Astrocyte (in vitro differentiated cells and primary cell): ENCODE results near the gene DNAAF1. TPM values are rescaled to one million over a fixed set of nuclear protein-coding genes. Genes with fewer than 3 reads are reported as not detected.

ENCODE experiments used
- DNase-seq: peaks from one replicate; pipeline ENCODE4 v3.0.0-alpha.2; 2010; ENCODE audit warnings: low read depth
- FAIRE-seq: peaks from 2 replicates; lab custom pipeline; 2011; peaks lifted over from hg19 to GRCh38; lab: Jason Lieb, UNC
- H2AFZ ChIP-seq: 2 replicates; pipeline ENCODE4 v1.6.0; 2012; ENCODE audit warnings: low read depth, low read length, inconsistent platforms
- H3K27ac ChIP-seq: 2 replicates; pipeline ENCODE4 v1.5.1; 2011; ENCODE audit warnings: low read depth, low read length, inconsistent platforms
- H3K27me3 ChIP-seq: 2 replicates; pipeline ENCODE4 v1.6.0; 2011; ENCODE audit warnings: low read length, inconsistent platforms; ENCODE audit not compliant: insufficient read depth
- H3K36me3 ChIP-seq: 2 replicates; pipeline ENCODE4 v1.5.1; 2011; ENCODE audit warnings: low read length, inconsistent platforms; ENCODE audit not compliant: insufficient read depth
- H3K4me1 ChIP-seq: 2 replicates; pipeline ENCODE4 v1.5.1; 2011; ENCODE audit warnings: low read length, inconsistent platforms; ENCODE audit not compliant: insufficient read depth
- H3K4me2 ChIP-seq: 2 replicates; pipeline ENCODE4 v1.6.0; 2012; ENCODE audit warnings: low read length, inconsistent platforms
- H3K4me3 ChIP-seq: 2 replicates; pipeline ENCODE4 v1.5.1; 2011; ENCODE audit warnings: low read depth, mild to moderate bottlenecking, low read length, inconsistent platforms; ENCODE audit not compliant: insufficient read depth
- H3K79me2 ChIP-seq: 2 replicates; pipeline ENCODE4 v1.6.0; 2012; ENCODE audit warnings: mild to moderate bottlenecking, low read length, inconsistent platforms; ENCODE audit not compliant: insufficient read depth
- H3K9ac ChIP-seq: 2 replicates; pipeline ENCODE4 v1.6.0; 2012; ENCODE audit warnings: mild to moderate bottlenecking, low read length, inconsistent platforms
- H3K9me3 ChIP-seq: 2 replicates; pipeline ENCODE4 v1.5.1; 2012; ENCODE audit warnings: low read depth, mild to moderate bottlenecking, low read length, inconsistent platforms; ENCODE audit not compliant: insufficient read depth
- H4K20me1 ChIP-seq: 2 replicates; pipeline ENCODE4 v1.6.0; 2012; ENCODE audit warnings: low read length, inconsistent platforms; ENCODE audit not compliant: insufficient read depth
- H3K27ac Mint-ChIP-seq: one replicate; pipeline ENCODE4 v1.8.0; 2021; ENCODE audit warnings: mild to moderate bottlenecking, mixed read lengths; ENCODE audit not compliant: unreplicated experiment
- H3K27me3 Mint-ChIP-seq: one replicate; pipeline ENCODE4 v1.8.0; 2021; ENCODE audit warnings: low read depth, mixed read lengths; ENCODE audit not compliant: unreplicated experiment
- H3K36me3 Mint-ChIP-seq: one replicate; pipeline ENCODE4 v1.8.0; 2021; ENCODE audit warnings: low read depth, mixed read lengths; ENCODE audit not compliant: unreplicated experiment
- H3K4me1 Mint-ChIP-seq: one replicate; pipeline ENCODE4 v1.8.0; 2021; ENCODE audit warnings: low read depth, mixed read lengths; ENCODE audit not compliant: unreplicated experiment
- H3K4me3 Mint-ChIP-seq: one replicate; pipeline ENCODE4 v1.8.0; 2021; ENCODE audit warnings: mild to moderate bottlenecking, moderate library complexity, mixed read lengths; ENCODE audit not compliant: unreplicated experiment
- H3K9me3 Mint-ChIP-seq: one replicate; pipeline ENCODE4 v1.8.0; 2021; ENCODE audit warnings: mild to moderate bottlenecking, mixed read lengths; ENCODE audit not compliant: unreplicated experiment
- CTCF ChIP-seq: IDR thresholded peaks from 2 replicates; pipeline ENCODE4 v1.5.1; 2011; ENCODE audit warnings: low read depth, mild to moderate bottlenecking, inconsistent platforms, low read length, moderate library complexity; ENCODE audit not compliant: insufficient read depth
- EZH2 ChIP-seq: IDR thresholded peaks from 2 replicates; pipeline ENCODE4 v1.6.1; 2012; ENCODE audit warnings: mild to moderate bottlenecking, low read length, inconsistent platforms; ENCODE audit not compliant: insufficient read depth
- total RNA-seq: library from RNA; stranded (reverse); gene quantifications from 2 replicates; pipeline ENCODE4 v1.2.1, GENCODE V29; 2021

Gene DNAAF1
- total RNA-seq, 1 donor from 2014 or later, result 0.30 TPM

- Mint-ChIP-seq H3K4me1 (no peaks in the 10 kb centered on the region), H3K27me3 (peaks cover 33% of the 10 kb centered on the region), H3K36me3 (no peaks in the 10 kb centered on the region), H3K9me3 (no peaks in the 10 kb centered on the region), H3K27ac (no peak overlapping the region), H3K4me3 (no peak overlapping the region)
- Histone ChIP-seq H3K27me3 (no peaks in the 10 kb centered on the region), H3K9ac (no peak overlapping the region), H3K79me2 (no peaks in the 10 kb centered on the region), H3K9me3 (no peaks in the 10 kb centered on the region), H3K4me3 (no peak overlapping the region), H3K4me1 (no peaks in the 10 kb centered on the region), H4K20me1 (no peaks in the 10 kb centered on the region), H3K27ac (no peak overlapping the region), H2AFZ (no peak overlapping the region), H3K36me3 (no peaks in the 10 kb centered on the region), H3K4me2 (no peak overlapping the region)
- FAIRE-seq (no peak), DNase-seq (no peak)
- no peak for TF ChIP-seq CTCF
- TF ChIP-seq EZH2, result no peak
Observed at GRCh38 chr16:84212631-84213030, 67.5 kb downstream of the DNAAF1 start.

GRCh38 chr16:84214451-84215066 lies 69.5 kb downstream of the DNAAF1 start:
- H3K9me3 Mint-ChIP-seq, result no peaks in the 10 kb centered on the region
- no peak for FAIRE-seq
- H3K27ac Mint-ChIP-seq, result no peak overlapping the region

More at GRCh38 chr16:84214451-84215066, 69.5 kb downstream of the DNAAF1 start:
- Histone ChIP-seq H3K4me2 (no peak overlapping the region), H2AFZ (no peak overlapping the region), H4K20me1 (no peaks in the 10 kb centered on the region), H3K27ac (no peak overlapping the region), H3K36me3 (no peaks in the 10 kb centered on the region), H3K4me3 (no peak overlapping the region), H3K27me3 (peaks cover 5% of the 10 kb centered on the region), H3K79me2 (no peaks in the 10 kb centered on the region), H3K9me3 (no peaks in the 10 kb centered on the region), H3K9ac (no peak overlapping the region), H3K4me1 (no peaks in the 10 kb centered on the region)
- peaks cover 6% of the 10 kb centered on the region for H3K4me1 Mint-ChIP-seq
- H3K4me3 Mint-ChIP-seq, result no peak overlapping the region
- no peak for DNase-seq
- H3K27me3 Mint-ChIP-seq, result peaks cover 22% of the 10 kb centered on the region
- TF ChIP-seq EZH2, result no peak
- TF ChIP-seq CTCF, result no peak
- no peaks in the 10 kb centered on the region for H3K36me3 Mint-ChIP-seq
